ENCODE data around the gene SCYL1.

Gene SCYL1
- 59.3 reads per million, percentile 72 among the genes with 10 or more reads in this experiment for total RNA-seq

GRCh38 chr11:65524741-65525545 lies at the start of gene SCYL1:
Gene SCYL1, plus strand, starts transcription at chr11:65525083. Its CDS starts 71 bp downstream, at chr11:65525154.
- DNase-seq = peak; percentile 77

- no peak for DNase-seq
These were observed 48.2 kb upstream of the SCYL1 start for GRCh38 chr11:65476632-65477148.

- DNase-seq = peak; percentile 86
These were observed 47.5 kb upstream of the SCYL1 start for GRCh38 chr11:65477149-65477965.

GRCh38 chr11:65478388-65479183 lies 46.3 kb upstream of the SCYL1 start:
- no peak for DNase-seq

GRCh38 chr11:65479184-65480145 lies 45.4 kb upstream of the SCYL1 start:
- no peak for DNase-seq

- DNase-seq = no peak
These were observed 42.5 kb upstream of the SCYL1 start for GRCh38 chr11:65482306-65482850.

- no peak for DNase-seq
These were observed 39.0 kb upstream of the SCYL1 start for GRCh38 chr11:65485920-65486219.

- no peak for DNase-seq
These were observed 38.1 kb upstream of the SCYL1 start for GRCh38 chr11:65486570-65487466.

GRCh38 chr11:65487467-65488272 lies 37.2 kb upstream of the SCYL1 start:
- DNase-seq = no peak

GRCh38 chr11:65488273-65489034 lies 36.4 kb upstream of the SCYL1 start:
- DNase-seq = no peak

- no peak for DNase-seq
These were observed 35.7 kb upstream of the SCYL1 start for GRCh38 chr11:65489035-65489705.

GRCh38 chr11:65489706-65490320 lies 35.1 kb upstream of the SCYL1 start:
- no peak for DNase-seq

- no peak for DNase-seq
These were observed 33.8 kb upstream of the SCYL1 start for GRCh38 chr11:65491163-65491465.

- DNase-seq = no peak
These were observed 33.1 kb upstream of the SCYL1 start for GRCh38 chr11:65491614-65492386.

GRCh38 chr11:65492387-65492636 lies 32.6 kb upstream of the SCYL1 start:
- DNase-seq = no peak

GRCh38 chr11:65492637-65493366 lies 32.1 kb upstream of the SCYL1 start:
- no peak for DNase-seq
